Left lung (tissue), 10 donors: ENCODE data around the gene AUTS2. TPM values are rescaled to one million over a fixed set of nuclear protein-coding genes. Genes with fewer than 3 reads are reported as not detected.

Source experiments
- ATAC-seq: fragments of 200-7000 bp; cut with Tn5 transposase; one replicate; pipeline ENCODE4 v1.9.1; 2020; ENCODE audit warnings: moderate library complexity
- DNase-seq, 4 donors: peaks; one replicate each; pipeline ENCODE4 v3.0.0-alpha.2; 2013 to 2020
- H3K27ac ChIP-seq, 2 donors: fragments of 200-600 bp; sonication (generic) in 1 of 2; one replicate each; pipeline versions ENCODE4 v1.5.0 to v1.8.0; 2020 to 2021
- H3K27me3 ChIP-seq, 2 donors: fragments of 200-600 bp; sonication (generic) in 1 of 2; one replicate each; pipeline versions ENCODE4 v1.5.0 to v1.8.0; 2020 to 2021
- H3K36me3 ChIP-seq, 2 donors: fragments of 200-600 bp; sonication (generic) in 1 of 2; one replicate each; pipeline versions ENCODE4 v1.5.0 to v1.8.0; 2020 to 2021
- H3K4me1 ChIP-seq, 2 donors: fragments of 200-600 bp; one replicate each; pipeline ENCODE4 v1.8.0; 2021
- H3K4me3 ChIP-seq, 2 donors: fragments of 200-600 bp; sonication (generic) in 1 of 2; one replicate each; pipeline versions ENCODE4 v1.5.0 to v1.8.0; 2020 to 2021; ENCODE audit warnings: mild to moderate bottlenecking in 1 of 2
- H3K9me3 ChIP-seq, 2 donors: fragments of 200-600 bp; sonication (generic) in 1 of 2; one replicate each; pipeline versions ENCODE4 v1.5.0 to v1.8.0; 2020 to 2021
- intact Hi-C, 2 donors: fragments of 100-400 bp; cut with DNase I; formaldehyde crosslinking; loops; one replicate each; pipeline versions ENCODE4 v1.11.2 to v1.14.2; 2022
- polyA plus RNA-seq, 6 donors: library from polyadenylated mRNA; unstranded; fragments of 120-200 nt; gene quantifications; one replicate each; pipeline ENCODE4 v1.2.1, GENCODE V29; 2013; ENCODE audit not compliant: insufficient read length in 6 of 6
- total RNA-seq, 2 donors: library from RNA; stranded (reverse); fragmentation: NEBNext Ultra II Directional; extraction: Animal tissue kit (Norgen Biotek cat#: 25700); gene quantifications; one replicate each; pipeline ENCODE4 v1.2.1, GENCODE V29; 2021
- TF ChIP-seq, protein P1 (sequence below), 2 donors: fragments of 200-600 bp; sonication (generic) in 1 of 2; IDR thresholded peaks; one replicate each; pipeline versions ENCODE4 v1.5.0 to v1.8.0; 2021; ENCODE audit warnings: antibody characterized with exemption in 2 of 2
- donor health status: DM: no; HTN: yes; CAD: no.
- donor health status: DM: no; HTN: no; CAD: no.

The AUTS2 gene
- total and polyA plus RNA-seq, 8 donors = 40.4 to 119 (median 103) TPM

DNA sequence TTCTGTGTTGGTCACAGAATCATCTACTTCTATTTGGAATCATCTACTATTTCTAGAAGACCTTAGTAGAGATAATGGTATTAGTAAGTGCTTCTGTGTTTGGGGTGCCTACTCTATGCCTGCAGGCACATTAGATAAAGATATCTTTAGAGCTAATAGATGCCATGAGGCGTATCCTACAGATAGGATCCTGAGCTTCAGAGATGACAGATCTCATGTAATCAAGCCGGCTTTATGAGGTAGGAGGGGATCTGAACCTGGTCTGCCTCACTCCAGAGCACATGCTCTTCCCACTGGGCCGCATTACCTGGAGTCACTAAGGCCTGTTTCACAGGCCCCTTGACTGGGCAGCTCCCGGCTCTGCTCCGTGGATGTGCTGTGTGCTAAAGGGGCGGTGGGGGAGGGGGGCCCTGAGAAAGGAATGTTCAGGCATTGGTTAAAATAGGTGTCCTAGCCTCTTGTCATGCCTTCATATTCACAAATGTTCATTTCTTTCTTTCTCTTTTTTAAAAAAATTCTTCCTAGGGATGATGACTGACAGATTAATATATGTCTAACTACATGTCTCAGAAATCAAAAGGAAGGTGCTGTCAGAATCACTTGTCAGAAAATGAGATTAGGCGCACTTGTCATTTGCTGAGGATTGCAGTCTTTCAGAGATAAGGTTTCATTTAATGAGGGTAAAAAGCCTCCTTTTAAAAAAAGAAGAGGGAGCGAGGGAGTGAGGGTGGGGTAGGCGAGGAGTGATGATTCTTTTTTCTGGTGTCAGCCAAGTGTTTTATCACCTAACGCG lies 1075.7 kb downstream of the AUTS2 start:
- DNase-seq = no peak
- intact Hi-C loops = no loop called here
- H3K27me3 ChIP-seq = no peaks in the 10 kb centered on the region
- no peak overlapping the region for H3K27ac ChIP-seq
- ATAC-seq = no peak
- H3K36me3 ChIP-seq = no peaks in the 10 kb centered on the region
- H3K4me3 ChIP-seq = no peak overlapping the region
- no peaks in the 10 kb centered on the region for H3K4me1 ChIP-seq
- no peaks in the 10 kb centered on the region for H3K9me3 ChIP-seq
- TF ChIP-seq, protein P1, sequence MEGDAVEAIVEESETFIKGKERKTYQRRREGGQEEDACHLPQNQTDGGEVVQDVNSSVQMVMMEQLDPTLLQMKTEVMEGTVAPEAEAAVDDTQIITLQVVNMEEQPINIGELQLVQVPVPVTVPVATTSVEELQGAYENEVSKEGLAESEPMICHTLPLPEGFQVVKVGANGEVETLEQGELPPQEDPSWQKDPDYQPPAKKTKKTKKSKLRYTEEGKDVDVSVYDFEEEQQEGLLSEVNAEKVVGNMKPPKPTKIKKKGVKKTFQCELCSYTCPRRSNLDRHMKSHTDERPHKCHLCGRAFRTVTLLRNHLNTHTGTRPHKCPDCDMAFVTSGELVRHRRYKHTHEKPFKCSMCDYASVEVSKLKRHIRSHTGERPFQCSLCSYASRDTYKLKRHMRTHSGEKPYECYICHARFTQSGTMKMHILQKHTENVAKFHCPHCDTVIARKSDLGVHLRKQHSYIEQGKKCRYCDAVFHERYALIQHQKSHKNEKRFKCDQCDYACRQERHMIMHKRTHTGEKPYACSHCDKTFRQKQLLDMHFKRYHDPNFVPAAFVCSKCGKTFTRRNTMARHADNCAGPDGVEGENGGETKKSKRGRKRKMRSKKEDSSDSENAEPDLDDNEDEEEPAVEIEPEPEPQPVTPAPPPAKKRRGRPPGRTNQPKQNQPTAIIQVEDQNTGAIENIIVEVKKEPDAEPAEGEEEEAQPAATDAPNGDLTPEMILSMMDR (IDR thresholded peaks at IDR 0.05) = no peak

DNA sequence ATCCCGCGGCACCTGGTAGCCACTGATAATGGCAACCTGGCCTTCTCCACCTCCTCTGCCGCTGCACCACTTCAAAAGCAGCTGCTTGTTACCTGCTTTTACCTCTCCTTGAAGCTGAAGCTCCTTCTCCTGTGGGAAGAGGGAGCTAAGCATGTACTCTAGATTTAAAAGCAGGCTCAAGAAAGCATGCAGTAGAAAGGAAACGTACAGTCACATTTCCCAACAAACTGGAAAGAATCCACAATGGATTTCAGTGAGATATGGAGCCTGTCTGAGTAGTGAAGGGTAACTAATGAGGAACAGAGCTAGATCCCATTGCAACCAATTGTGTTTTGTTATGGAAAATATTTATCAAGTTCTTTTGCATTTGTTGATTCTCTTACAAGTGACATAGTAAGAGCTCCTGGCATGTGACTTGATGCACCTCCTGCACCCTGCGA lies 1076.3 kb downstream of the AUTS2 start:
- intact Hi-C loops = no loop called here
- DNase-seq = no peak
- TF ChIP-seq, protein P1 (IDR thresholded peaks at IDR 0.05) = no peak

DNA sequence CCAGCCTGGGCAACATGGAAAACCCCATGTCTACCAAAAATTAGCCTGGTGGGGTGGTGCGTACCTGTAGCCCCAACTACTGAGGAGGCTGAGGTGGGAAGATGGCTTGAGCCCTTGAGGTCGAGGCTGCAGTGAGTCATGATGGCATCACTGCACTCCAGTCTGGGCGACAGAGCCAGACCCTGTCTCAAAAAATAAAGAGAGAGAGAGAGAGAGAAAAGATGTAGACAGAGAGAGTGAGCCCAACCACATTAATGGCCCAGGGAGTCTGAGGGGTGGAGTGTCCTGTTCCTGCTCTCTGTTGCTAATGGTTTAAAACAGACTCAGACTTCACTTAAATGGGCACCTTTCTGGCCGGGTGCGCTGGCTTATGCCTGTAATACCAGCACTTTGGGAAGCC lies 1078.0 kb downstream of the AUTS2 start:
- ATAC-seq (no peak), DNase-seq (no peak)
- Histone ChIP-seq H3K27ac (no peak overlapping the region), H3K36me3 (no peaks in the 10 kb centered on the region), H3K4me1 (no peaks in the 10 kb centered on the region), H3K4me3 (no peak overlapping the region), H3K9me3 (no peaks in the 10 kb centered on the region), H3K27me3 (no peaks in the 10 kb centered on the region)
- TF ChIP-seq, protein P1 (IDR thresholded peaks at IDR 0.05) = no peak
- intact Hi-C loops = no loop called here

More for the DNA sequence above, 1076.3 kb downstream of the AUTS2 start:
- H3K27ac ChIP-seq = no peak overlapping the region
- no peaks in the 10 kb centered on the region for H3K4me1 ChIP-seq
- H3K36me3 ChIP-seq = no peaks in the 10 kb centered on the region
- H3K27me3 ChIP-seq = no peaks in the 10 kb centered on the region
- ATAC-seq = no peak
- H3K9me3 ChIP-seq = no peaks in the 10 kb centered on the region
- no peak overlapping the region for H3K4me3 ChIP-seq

DNA sequence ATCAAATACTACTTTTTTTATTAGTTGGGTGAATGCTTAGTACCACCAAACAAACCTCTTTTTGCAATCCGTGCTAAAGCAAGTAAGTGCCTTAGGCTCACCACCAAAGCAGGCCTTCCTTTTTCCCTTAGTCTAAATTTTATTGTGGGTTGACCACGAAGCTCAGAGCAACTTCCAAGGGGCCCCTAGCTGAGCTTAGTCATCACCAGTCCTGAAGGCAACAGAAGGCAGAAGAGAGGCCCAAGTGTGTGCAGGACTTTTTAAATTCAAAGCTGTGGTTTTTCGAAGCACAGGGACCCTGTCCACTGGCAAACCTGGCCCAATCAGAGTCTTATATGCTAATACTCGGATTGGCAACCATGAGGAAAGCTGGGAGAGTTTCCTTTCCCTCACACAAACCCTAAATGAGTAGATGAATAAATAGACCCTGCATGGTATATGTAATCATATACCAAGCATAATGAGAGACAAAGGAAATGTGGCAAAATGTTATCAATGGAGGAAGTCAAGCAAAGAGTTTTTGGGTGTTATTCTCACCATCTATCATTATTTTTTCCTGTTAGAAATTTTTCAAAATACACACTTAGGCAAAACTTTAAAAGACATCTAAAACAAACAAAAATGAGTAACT lies 1080.5 kb downstream of the AUTS2 start:
- Histone ChIP-seq H3K27ac (no peak overlapping the region), H3K4me3 (no peak overlapping the region), H3K4me1 (no peaks in the 10 kb centered on the region), H3K9me3 (no peaks in the 10 kb centered on the region), H3K36me3 (no peaks in the 10 kb centered on the region), H3K27me3 (no peaks in the 10 kb centered on the region)
- peak; percentile 14 for ATAC-seq
- intact Hi-C loops = no loop called here
- DNase-seq = no peak
- TF ChIP-seq, protein P1 (IDR thresholded peaks at IDR 0.05) = no peak

DNA sequence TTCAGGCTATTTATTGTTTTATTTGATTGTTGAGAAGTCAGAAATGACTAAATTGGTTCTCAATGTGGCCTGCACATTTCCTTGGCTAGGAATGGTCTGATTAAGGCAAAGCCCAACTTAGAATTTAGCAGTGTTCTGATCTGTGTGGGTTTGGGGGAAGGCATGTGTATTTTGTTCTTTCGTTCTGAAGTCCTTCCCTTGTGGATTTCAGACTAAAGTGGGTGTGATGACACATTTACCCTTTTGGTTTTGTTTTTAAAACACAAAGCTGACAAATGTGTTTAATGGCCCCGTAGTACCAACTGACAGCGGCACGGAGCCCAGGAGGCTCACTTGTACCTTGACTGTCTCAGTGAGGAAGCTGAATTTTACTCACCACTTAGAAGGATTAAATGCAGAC lies 1081.4 kb downstream of the AUTS2 start:
- no peak for ATAC-seq
- intact Hi-C loops = no loop called here
- Histone ChIP-seq H3K27me3 (no peaks in the 10 kb centered on the region), H3K9me3 (no peaks in the 10 kb centered on the region), H3K4me1 (no peaks in the 10 kb centered on the region), H3K36me3 (no peaks in the 10 kb centered on the region), H3K27ac (no peak overlapping the region), H3K4me3 (no peak overlapping the region)
- DNase-seq = no peak
- TF ChIP-seq, protein P1 (IDR thresholded peaks at IDR 0.05) = no peak
